Body of pancreas (tissue), 4 donors: ENCODE results near the gene NDUFB8.

ENCODE experiments used
- CTCF ChIP-seq, 7 experiments: fragments of 450-650 bp in 4 of 7; fragments of 200-600 bp in 3 of 7; sonication (generic) in 3 of 7; IDR thresholded peaks; one replicate each; pipeline ENCODE4 v1.5.1; 2016 to 2019; ENCODE audit warnings: antibody characterized with exemption in 7 of 7
- POLR2A ChIP-seq, 3 donors: fragments of 450-650 bp; IDR thresholded peaks; one replicate each; pipeline ENCODE4 v1.6.1; 2016; ENCODE audit warnings: antibody characterized with exemption in 3 of 3, mild to moderate bottlenecking in 2 of 3

DNA sequence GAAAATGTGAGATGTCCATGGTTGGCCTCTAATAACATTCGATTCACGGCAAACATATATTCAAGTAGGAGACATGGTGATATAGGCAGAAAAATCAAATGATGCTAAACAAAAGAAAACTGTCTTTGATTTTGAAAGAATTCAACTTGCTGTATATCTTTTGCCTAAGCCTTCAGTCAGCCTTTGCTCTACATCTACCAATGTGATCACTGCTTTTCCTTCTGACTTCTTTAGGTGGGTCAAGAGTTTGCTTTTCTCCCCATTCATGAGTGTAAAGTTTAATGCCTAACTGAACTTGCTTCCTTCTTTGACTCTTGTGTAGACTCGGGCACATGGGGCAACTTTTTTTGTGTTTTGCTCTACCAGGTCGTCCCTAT lies 5.7 kb upstream of the NDUFB8 start:
- TF ChIP-seq CTCF (IDR thresholded peaks at IDR 0.05) (no peak), POLR2A (IDR thresholded peaks at IDR 0.05) (no peak)
